ENCODE results near the gene CAND2.

GRCh38 chr3:12810013-12810780, 13.7 kb downstream of the CAND2 start:
- TF ChIP-seq EZH2phosphoT487 (IDR thresholded peaks at IDR 0.05; ENCODE audit: borderline replicate concordance) (no peak), CTCF (conservative IDR thresholded peaks at IDR 0.05; ENCODE audit: low read length) (no peak)

All from Loucy (cell line).